GM19023 (cell line): ENCODE data around the gene OR10D3.
A peak's percentile ranks its signal among the peaks of the same experiment; 100 is the strongest.
"Not testable (repeated sequence)": the region's sequence is repeated elsewhere in the genome, so short reads cannot be mapped to it uniquely, and the experiment has no call there.

Source experiments
- ATAC-seq: cut with Tn5 transposase; IDR thresholded peaks from one replicate; pipeline ENCODE4 v1.9.1; 2021; ENCODE audit warnings: mild to moderate bottlenecking, moderate library complexity; ENCODE audit not compliant: unreplicated experiment

OR10D3 gene

GRCh38 chr11:124194293-124195188 is 11.4 kb downstream of the OR10D3 start:
- no peak for ATAC-seq

- peak; percentile 79 for ATAC-seq
Observed at GRCh38 chr11:124195189-124195734, 12.1 kb downstream of the OR10D3 start.

- no peak for ATAC-seq
Observed at GRCh38 chr11:124197999-124198398, 14.9 kb downstream of the OR10D3 start.

- no peak for ATAC-seq
Observed at GRCh38 chr11:124198897-124199296, 15.8 kb downstream of the OR10D3 start.

- ATAC-seq = no peak
Observed at GRCh38 chr11:124199702-124200101, 16.6 kb downstream of the OR10D3 start.

GRCh38 chr11:124200671-124201070 is 17.5 kb downstream of the OR10D3 start:
- no peak for ATAC-seq

- no peak for ATAC-seq
Observed at GRCh38 chr11:124202951-124203350, 19.8 kb downstream of the OR10D3 start.

- no peak for ATAC-seq
Observed at GRCh38 chr11:124204008-124204407, 20.9 kb downstream of the OR10D3 start.

- no peak for ATAC-seq
Observed at GRCh38 chr11:124207102-124207792, 24.1 kb downstream of the OR10D3 start.

- ATAC-seq = no peak
Observed at GRCh38 chr11:124209824-124210357, 26.7 kb downstream of the OR10D3 start.

- ATAC-seq = no peak
Observed at GRCh38 chr11:124210421-124210820, 27.3 kb downstream of the OR10D3 start.

GRCh38 chr11:124211321-124211720 is 28.2 kb downstream of the OR10D3 start:
- ATAC-seq = no peak

GRCh38 chr11:124214027-124214426 is 30.9 kb downstream of the OR10D3 start:
- no peak for ATAC-seq

- no peak for ATAC-seq
Observed at GRCh38 chr11:124219126-124219525, 36.0 kb downstream of the OR10D3 start.

- no peak for ATAC-seq
Observed at GRCh38 chr11:124222407-124222806, 39.3 kb downstream of the OR10D3 start.

GRCh38 chr11:124224618-124225423 is 41.7 kb downstream of the OR10D3 start:
- ATAC-seq = not testable (repeated sequence)

- no peak for ATAC-seq
Observed at GRCh38 chr11:124225471-124225870, 42.3 kb downstream of the OR10D3 start.

GRCh38 chr11:124233376-124233775 is 50.2 kb downstream of the OR10D3 start:
- ATAC-seq = no peak
